Thyroid gland (tissue), 4 donors: ENCODE measurements around the gene CTDP1.

ENCODE experiments used
- POLR2A ChIP-seq, 2 donors: fragments of 450-650 bp; IDR thresholded peaks; one replicate each; pipeline ENCODE4 v1.6.1; 2017; ENCODE audit warnings: antibody characterized with exemption in 2 of 2, mild to moderate bottlenecking in 2 of 2, moderate library complexity in 1 of 2
- TF ChIP-seq, protein P1 (sequence below), 6 experiments: fragments of 200-600 bp in 3 of 6; fragments of 450-650 bp in 3 of 6; sonication (generic) in 3 of 6; IDR thresholded peaks; one replicate each; pipeline ENCODE4 v1.5.1; 2016 to 2019; ENCODE audit warnings: antibody characterized with exemption in 6 of 6, mild to moderate bottlenecking in 2 of 6, inconsistent platforms in 1 of 6, moderate library complexity in 1 of 6

DNA sequence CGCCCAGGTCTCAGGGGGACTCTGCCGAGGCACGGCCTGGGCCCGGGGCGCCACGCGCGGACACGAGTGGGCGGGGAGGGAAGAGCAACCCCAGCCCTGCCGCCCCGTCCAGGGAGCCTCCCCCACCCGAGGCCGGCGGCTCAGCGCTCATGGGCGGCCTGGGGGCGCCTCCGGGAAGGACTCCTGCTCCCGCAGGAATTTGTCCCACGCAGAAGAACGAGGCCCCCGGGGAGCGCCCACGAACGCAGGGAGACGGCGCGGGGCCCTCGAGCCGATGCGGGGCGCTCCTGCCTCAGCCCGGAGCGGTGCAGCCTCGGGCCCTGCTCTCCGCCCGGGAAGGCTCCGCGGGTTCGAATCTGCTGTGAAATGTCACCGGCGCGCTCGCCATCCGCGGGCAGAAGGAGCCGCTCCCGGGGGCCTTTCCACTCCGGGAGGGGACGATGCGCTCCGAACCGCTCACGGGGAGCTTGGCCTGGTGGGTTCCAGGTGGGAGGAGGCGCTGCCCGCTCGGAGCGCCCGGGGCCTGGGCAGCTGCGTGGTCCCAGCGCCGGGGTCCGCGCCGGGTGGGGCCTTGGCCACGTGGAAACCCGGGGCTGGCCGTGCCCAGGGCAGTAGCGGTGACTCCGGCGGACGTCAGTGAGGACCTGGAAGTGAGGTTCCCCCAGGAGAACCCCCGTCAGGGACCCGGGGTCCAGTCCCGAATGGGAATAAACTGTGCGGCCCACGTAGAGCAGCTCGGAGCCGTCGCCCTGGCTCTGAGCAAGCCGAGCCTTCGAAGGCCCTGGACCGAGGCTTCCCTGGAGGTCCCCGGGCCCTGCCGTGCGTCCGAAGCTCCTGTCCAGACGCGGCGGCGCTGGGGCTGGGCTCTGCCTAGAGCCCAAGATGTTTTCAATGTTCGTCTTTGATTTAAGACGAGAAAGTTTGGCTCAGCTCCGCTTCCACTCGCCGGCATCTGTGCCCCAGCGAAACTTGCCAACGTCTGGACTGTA is 41.4 kb upstream of the CTDP1 start:
- TF ChIP-seq, protein P1, sequence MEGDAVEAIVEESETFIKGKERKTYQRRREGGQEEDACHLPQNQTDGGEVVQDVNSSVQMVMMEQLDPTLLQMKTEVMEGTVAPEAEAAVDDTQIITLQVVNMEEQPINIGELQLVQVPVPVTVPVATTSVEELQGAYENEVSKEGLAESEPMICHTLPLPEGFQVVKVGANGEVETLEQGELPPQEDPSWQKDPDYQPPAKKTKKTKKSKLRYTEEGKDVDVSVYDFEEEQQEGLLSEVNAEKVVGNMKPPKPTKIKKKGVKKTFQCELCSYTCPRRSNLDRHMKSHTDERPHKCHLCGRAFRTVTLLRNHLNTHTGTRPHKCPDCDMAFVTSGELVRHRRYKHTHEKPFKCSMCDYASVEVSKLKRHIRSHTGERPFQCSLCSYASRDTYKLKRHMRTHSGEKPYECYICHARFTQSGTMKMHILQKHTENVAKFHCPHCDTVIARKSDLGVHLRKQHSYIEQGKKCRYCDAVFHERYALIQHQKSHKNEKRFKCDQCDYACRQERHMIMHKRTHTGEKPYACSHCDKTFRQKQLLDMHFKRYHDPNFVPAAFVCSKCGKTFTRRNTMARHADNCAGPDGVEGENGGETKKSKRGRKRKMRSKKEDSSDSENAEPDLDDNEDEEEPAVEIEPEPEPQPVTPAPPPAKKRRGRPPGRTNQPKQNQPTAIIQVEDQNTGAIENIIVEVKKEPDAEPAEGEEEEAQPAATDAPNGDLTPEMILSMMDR (IDR thresholded peaks at IDR 0.05) = no peak
- TF ChIP-seq POLR2A (IDR thresholded peaks at IDR 0.05) = no peak
